D341Med (cell line): ENCODE results near the gene ING5.
"Not testable (repeated sequence)": the region's sequence is repeated elsewhere in the genome, so short reads cannot be mapped to it uniquely, and the experiment has no call there.

Experiments
- DNase-seq: peaks from one replicate; pipeline ENCODE4 v3.0.0; 2012; ENCODE audit warnings: low spot score

ING5 gene

GRCh38 chr2:241739177-241739576, 37.3 kb downstream of the ING5 start:
- no peak for DNase-seq

DNA sequence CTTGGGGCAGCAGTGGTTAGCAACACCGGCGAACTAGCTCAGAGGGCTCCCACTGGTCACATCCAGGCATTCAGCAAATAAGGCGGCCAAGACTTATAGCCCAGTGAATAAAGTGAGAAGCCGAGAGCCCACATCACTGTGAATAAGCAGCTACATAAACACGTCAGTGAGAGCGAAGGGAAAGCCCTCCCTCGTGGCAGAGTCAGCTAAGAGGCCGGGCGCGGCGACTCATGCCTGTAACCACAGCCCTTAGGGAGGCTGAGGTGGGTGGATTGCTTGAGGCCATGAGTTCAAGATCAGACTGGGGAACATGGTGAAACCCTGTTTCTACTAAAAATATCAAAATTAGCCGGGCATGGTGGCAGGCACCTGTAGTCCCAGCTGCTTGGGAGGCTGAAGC, 37.8 kb downstream of the ING5 start:
- no peak for DNase-seq

DNA sequence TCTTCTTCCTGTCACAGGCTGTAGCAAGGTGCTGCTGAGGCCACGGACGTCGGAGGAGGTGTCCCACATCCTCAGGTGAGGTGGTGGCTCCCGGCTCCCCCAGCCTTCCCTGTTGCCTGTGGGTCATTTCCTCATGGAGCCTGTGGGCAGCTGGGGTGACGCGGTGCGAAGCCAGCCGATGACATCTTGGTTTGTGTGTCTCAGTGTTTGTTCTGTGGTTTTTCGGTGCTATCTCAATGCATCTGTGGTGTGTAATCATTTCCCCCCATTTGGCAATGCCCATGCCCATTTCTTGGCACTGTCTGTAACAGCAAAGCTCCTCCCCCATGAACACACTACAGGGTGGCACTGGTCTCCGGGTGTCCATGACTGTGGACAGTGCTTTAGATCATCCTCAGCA, 39.2 kb downstream of the ING5 start:
- DNase-seq: no peak

DNA sequence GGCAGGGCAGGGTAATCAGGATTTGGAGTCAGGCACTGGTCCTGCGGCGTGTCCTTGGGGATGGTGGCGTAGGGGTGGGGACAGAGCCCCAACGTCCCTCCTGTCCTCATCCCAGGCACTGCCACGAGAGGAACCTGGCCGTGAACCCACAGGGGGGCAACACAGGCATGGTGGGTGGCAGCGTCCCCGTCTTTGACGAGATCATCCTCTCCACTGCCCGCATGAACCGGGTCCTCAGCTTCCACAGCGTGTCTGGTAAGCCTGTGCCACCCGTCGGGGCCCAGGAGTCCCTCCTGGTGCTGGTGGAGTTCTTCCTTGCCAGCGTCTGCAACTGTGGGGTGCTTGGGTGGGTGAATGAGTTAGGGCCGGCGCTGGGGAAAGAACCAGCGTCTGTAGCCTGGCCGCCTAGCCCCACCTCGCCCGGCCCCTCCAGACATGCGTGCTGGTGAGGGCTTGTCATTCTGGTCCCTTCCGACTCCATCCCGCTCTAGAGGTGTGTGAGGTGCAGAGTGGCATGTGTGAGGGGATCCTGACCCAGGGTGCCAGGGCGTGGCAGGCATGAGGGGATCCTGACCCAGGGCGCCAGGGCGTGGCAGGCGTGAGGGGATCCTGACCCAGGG, 40.6 kb downstream of the ING5 start:
- no peak for DNase-seq

- not testable (repeated sequence) for DNase-seq
These were observed 41.2 kb downstream of the ING5 start for GRCh38 chr2:241743008-241743407.

DNA sequence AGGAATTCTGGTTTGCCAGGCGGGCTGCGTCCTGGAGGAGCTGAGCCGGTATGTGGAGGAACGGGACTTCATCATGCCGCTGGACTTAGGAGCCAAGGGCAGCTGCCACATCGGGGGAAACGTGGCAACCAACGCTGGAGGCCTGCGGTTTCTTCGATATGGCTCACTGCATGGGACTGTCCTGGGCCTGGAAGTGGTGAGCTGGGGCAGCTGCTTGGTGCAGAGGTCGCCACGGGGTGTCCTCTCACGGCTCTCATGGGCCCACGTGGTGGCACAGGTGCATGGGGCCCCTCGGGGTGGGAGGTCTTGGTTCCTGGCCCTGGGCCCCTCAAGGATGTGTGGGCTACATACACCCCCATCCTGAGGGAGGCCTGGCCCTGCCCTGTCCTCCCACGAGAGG, 41.8 kb downstream of the ING5 start:
- DNase-seq: no peak

GRCh38 chr2:241744028-241744754, 42.4 kb downstream of the ING5 start:
- DNase-seq: no peak

GRCh38 chr2:241745276-241745675, 43.4 kb downstream of the ING5 start:
- DNase-seq: no peak

DNA sequence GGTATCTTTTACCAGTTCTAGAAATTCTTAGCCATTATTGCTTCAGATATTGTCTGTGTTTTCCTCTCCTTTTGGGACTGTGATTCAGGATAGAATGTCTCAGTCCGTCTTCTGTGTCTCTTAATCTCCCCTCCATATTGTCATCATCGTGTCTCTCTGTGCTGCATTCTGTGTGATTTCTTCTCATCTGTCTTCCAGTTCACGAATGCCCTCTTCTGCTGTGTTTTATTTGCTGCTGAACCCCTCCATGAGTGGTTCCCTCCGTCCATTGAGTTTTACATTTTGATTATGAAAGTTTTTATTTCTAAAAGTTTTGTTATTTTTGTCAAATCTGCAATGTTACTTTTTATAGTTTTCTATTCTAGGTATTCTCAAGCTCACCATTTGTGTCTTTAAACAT, 44.2 kb downstream of the ING5 start:
- DNase-seq: no peak

- no peak for DNase-seq
These were observed 46.8 kb downstream of the ING5 start for GRCh38 chr2:241748468-241749256.

DNA sequence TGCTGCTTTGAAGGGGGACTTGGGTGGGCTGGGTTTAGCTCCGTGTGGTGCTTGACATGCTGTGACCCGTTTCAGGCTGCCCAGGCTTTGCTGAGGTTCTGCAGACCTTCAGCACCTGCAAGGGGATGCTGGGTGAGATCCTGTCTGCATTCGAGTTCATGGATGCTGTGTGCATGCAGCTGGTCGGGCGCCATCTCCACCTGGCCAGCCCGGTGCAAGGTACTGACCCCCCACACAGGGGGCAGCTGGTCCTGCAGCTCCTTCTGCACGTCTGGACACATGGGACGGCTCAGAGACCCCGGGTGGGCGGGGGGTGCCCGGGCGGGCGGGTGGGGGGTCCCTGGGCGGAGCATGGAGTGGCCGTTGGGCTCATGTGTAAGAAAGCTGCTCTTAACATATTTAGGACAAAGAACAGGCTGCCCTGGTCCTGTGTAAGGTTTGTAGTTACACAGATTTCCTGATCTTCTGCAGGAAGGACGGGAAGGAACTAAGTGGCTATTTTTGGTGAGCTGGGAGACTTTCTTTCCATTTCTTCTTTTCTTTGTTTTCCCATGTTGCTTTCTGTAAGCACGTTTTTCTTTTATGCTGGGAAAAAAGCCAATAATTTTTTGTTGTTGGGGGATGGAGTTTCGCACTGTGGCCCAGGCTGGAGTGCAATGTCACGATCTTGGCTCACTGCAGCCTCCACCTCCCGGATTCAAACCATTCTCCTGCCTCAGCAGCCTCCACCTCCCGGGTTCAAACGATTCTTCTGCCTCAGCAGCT, 48.4 kb downstream of the ING5 start:
- no peak for DNase-seq

GRCh38 chr2:241751152-241751551, 49.3 kb downstream of the ING5 start:
- DNase-seq: no peak

- no peak for DNase-seq
These were observed 49.9 kb downstream of the ING5 start for GRCh38 chr2:241751776-241752175.

GRCh38 chr2:241752253-241752652, 50.4 kb downstream of the ING5 start:
- no peak for DNase-seq

DNA sequence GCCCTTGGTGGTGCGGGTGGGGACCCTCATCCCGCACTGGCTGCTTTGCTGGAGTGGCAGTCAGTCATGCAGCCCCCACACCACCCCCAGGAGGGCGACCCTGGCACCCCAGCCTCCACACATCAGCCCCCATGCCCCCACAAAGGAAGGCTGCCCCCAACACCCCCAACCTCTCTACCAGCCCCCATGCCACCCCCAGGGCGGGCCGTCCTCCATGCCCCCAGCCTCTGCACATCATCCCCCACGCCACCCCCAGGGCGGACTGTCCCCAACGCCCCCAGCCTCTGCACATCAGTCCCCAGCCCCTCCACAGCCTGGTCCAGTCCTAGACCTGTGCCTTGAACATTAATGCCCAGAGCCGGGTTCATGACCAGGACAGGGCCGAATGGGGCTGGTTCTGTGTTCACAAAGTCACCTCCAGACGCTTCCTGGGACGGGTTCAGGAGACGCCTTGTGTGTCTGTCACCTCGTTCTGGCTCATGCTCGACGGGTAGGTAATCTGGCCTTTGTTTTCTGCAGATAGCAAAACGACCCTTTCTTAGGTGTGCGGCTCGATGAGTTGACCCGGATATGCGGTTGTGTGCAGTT, 50.9 kb downstream of the ING5 start:
- DNase-seq: no peak

- DNase-seq: no peak
These were observed 51.7 kb downstream of the ING5 start for GRCh38 chr2:241753493-241753892.

DNA sequence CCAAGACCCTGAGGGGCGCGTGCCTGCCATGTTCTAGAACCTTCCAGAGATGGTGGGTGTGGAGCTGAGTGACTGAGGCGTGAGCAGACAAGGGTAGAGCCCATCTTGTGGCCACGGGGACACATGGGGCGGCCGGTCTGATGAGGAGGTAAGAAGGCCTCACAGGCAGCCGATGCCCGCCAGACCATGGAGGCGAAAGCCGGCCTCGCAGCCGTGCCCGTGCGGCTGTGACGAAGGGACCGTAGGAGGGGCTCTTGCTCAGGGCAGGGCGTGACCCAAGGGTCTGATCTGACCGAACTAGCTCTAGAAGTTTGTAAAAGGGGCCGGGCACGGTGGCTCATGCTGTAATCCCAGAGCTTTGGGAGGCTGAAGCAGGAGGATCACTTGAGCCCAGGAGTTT, 52.2 kb downstream of the ING5 start:
- DNase-seq: no peak

DNA sequence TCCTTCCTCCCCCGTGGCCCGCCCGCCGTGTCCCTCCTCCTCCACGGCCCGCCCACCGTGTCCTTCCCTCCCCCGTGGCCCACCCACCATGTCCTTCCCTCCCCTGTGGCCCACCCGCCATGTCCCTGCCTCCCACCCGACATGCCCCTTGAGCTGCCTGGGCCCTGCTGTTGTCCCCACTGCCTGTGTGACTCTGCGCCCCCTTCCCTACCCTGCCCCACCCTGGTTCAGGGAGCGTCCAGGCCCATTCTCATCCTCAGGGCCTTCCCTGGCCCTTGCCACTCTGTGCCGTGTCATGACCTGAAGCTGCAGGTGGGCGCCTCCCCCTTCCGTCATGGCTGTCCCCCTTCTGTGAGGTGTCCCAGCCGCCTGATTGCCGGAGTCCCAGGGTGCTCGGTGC, 53.3 kb downstream of the ING5 start:
- DNase-seq: no peak

DNA sequence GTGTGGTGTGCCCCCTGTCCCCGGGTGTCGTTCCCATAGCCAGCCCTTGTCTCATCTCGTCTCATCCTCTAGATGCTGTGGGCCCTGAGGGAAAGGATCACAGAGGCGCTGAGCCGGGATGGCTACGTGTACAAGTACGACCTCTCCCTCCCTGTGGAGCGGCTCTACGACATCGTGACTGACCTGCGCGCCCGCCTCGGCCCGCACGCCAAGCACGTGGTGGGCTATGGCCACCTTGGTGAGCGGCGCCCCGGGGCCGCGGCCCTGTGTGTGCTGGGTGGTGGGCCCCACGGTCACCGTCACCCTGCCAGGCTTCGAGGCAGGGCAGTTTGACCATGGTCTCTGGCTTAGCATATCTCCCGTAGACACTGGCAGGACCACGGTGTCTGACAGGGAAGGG, 53.9 kb downstream of the ING5 start:
- DNase-seq: no peak

DNA sequence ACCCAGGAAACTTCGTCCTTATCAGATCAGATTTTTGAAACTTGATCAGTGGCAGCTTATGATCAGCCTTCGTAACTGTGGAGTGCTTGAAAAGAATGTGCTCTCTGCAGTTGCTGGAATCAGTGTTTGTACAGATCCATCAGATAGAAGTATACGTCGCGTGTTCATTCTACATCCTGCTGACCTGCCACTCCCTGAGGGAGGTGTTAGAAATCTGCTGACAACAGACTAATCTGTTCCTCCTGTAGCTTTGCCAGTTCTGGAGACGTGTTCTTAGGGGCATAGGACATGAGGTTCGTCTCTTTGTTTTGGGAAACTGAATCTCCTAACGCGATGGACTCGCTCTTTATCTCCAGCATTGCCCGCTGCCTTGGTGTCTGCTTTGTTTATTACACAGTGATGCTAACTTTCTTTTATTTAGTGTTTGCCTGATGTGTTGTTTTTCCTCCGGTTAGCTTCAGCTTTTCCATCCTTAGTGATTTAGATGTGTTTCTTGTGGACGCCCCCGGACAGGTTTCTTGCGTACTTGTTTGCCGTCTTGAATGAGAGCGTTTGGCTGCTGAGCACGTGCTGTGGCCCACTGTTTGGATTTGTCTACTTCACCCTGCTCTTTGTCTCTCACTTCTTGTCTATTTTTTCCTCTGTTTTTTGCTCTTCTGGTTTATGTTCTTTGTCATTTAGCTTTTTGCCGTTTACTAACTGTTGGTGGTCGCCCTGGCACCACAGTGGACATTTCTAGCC, 57.4 kb downstream of the ING5 start:
- no peak for DNase-seq

DNA sequence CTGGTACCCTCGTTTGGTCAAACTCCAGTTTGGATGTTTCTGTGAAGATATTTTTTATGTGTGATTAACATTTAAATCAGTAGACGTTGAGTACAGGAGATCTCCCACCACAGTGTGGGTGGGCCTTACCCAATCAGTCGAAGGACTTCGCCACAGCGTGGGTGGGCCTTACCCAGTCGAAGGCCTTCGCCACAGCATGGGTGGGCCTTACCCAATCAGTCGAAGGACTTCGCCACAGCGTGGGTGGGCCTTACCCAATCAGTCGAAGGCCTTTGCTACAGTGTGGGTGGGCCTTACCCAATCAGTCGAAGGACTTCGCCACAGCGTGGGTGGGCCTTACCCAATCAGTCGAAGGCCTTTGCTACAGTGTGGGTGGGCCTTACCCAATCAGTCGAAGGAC, 58.1 kb downstream of the ING5 start:
- DNase-seq: not testable (repeated sequence)
